ENCODE data around the gene ACSL6.

The ACSL6 gene

GRCh38 chr5:131944702-131945550 is 66.5 kb downstream of the ACSL6 start:
- Histone ChIP-seq H3K79me2 (ENCODE audit: control insufficient read depth, low read length) (no peaks in the 10 kb centered on the region), H3K4me2 (ENCODE audit: low read length) (no peak overlapping the region), H3K27me3 (ENCODE audit: control insufficient read depth, low read length) (peaks cover 7% of the 10 kb centered on the region; the same call in 1 of the 2 replicates), H3K27ac (ENCODE audit: low read depth, low read length) (no peak overlapping the region), H3K4me3 (ENCODE audit: low read length) (no peak overlapping the region), H3K9me3 (ENCODE audit: control insufficient read depth, insufficient read depth, low read length) (no peaks in the 10 kb centered on the region), H3K36me3 (ENCODE audit: control insufficient read depth, low read length) (no peaks in the 10 kb centered on the region), H3F3A (ENCODE audit: control insufficient read depth, insufficient read depth) (no peaks in the 10 kb centered on the region), H3K4me1 (ENCODE audit: control insufficient read depth, low read length) (no peaks in the 10 kb centered on the region), H4K20me1 (ENCODE audit: control insufficient read depth, insufficient read depth, low read depth, low read length) (no peaks in the 10 kb centered on the region), H3K9me2 (replicated peaks; ENCODE audit: control insufficient read depth, low read length) (no peaks in the 10 kb centered on the region)
- TF ChIP-seq CTCF (IDR thresholded peaks at IDR 0.05; ENCODE audit: low read depth, low read length, poor library complexity, severe bottlenecking) (no peak), EZH2phosphoT487 (IDR thresholded peaks at IDR 0.05; ENCODE audit: borderline replicate concordance, low read length) (no peak)

- H3K4me3 ChIP-seq (ENCODE audit: low read length) = no peak overlapping the region
- H3K9me3 ChIP-seq (ENCODE audit: control insufficient read depth, insufficient read depth, low read length) = no peaks in the 10 kb centered on the region
- peaks cover 8% of the 10 kb centered on the region for H3K27me3 ChIP-seq (ENCODE audit: control insufficient read depth, low read length)
- H3K79me2 ChIP-seq (ENCODE audit: control insufficient read depth, low read length) = no peaks in the 10 kb centered on the region
- H3K27ac ChIP-seq (ENCODE audit: low read depth, low read length) = no peak overlapping the region
- no peaks in the 10 kb centered on the region for H3F3A ChIP-seq (ENCODE audit: control insufficient read depth, insufficient read depth)
- no peaks in the 10 kb centered on the region for H3K36me3 ChIP-seq (ENCODE audit: control insufficient read depth, low read length)
- no peak overlapping the region for H3K4me2 ChIP-seq (ENCODE audit: low read length)
- TF ChIP-seq CTCF (IDR thresholded peaks at IDR 0.05; ENCODE audit: low read depth, low read length, poor library complexity, severe bottlenecking) (no peak), EZH2phosphoT487 (IDR thresholded peaks at IDR 0.05; ENCODE audit: borderline replicate concordance, low read length) (no peak)
- H4K20me1 ChIP-seq (ENCODE audit: control insufficient read depth, insufficient read depth, low read depth, low read length) = no peaks in the 10 kb centered on the region
- no peaks in the 10 kb centered on the region for H3K9me2 ChIP-seq (replicated peaks; ENCODE audit: control insufficient read depth, low read length)
- no peaks in the 10 kb centered on the region for H3K4me1 ChIP-seq (ENCODE audit: control insufficient read depth, low read length)
Measured at GRCh38 chr5:131943916-131944315, 67.5 kb downstream of the ACSL6 start.

- no peak overlapping the region for H3K4me2 ChIP-seq (ENCODE audit: low read length)
- no peaks in the 10 kb centered on the region for H3K36me3 ChIP-seq (ENCODE audit: control insufficient read depth, low read length)
- H3K4me1 ChIP-seq (ENCODE audit: control insufficient read depth, low read length) = no peaks in the 10 kb centered on the region
- no peak for TF ChIP-seq CTCF (IDR thresholded peaks at IDR 0.05; ENCODE audit: low read depth, low read length, poor library complexity, severe bottlenecking)
- TF ChIP-seq EZH2phosphoT487 (IDR thresholded peaks at IDR 0.05; ENCODE audit: borderline replicate concordance, low read length) = no peak
- no peaks in the 10 kb centered on the region for H4K20me1 ChIP-seq (ENCODE audit: control insufficient read depth, insufficient read depth, low read depth, low read length)
- no peaks in the 10 kb centered on the region for H3F3A ChIP-seq (ENCODE audit: control insufficient read depth, insufficient read depth)
- no peaks in the 10 kb centered on the region for H3K79me2 ChIP-seq (ENCODE audit: control insufficient read depth, low read length)
- no peak overlapping the region for H3K27ac ChIP-seq (ENCODE audit: low read depth, low read length)
- no peak overlapping the region for H3K4me3 ChIP-seq (ENCODE audit: low read length)
- peaks cover 15% of the 10 kb centered on the region for H3K27me3 ChIP-seq (ENCODE audit: control insufficient read depth, low read length)
- no peaks in the 10 kb centered on the region for H3K9me3 ChIP-seq (ENCODE audit: control insufficient read depth, insufficient read depth, low read length)
- H3K9me2 ChIP-seq (replicated peaks; ENCODE audit: control insufficient read depth, low read length) = no peaks in the 10 kb centered on the region
Measured at GRCh38 chr5:131942016-131942415, 69.4 kb downstream of the ACSL6 start.
